H1 (cell line): ENCODE measurements around the gene ASRGL1.

ENCODE experiments used
- CBX5 ChIP-seq: fragments of 300-800, 300-1000 bp; sonication (generic); IDR thresholded peaks from 2 replicates; pipeline ENCODE4 v1.7.1; 2016; ENCODE audit warnings: antibody characterized with exemption, low read length, low read depth
- CEBPB ChIP-seq: IDR thresholded peaks from 2 replicates; pipeline ENCODE4 v1.6.1; 2012; ENCODE audit warnings: low read depth, low read length
- EP300 ChIP-seq, 2 experiments: IDR thresholded peaks; 1 replicate in 1 of 2; 2 replicates in 1 of 2; pipeline ENCODE4 v1.6.1; 2011 to 2012; ENCODE audit warnings: low read depth in 2 of 2, low read length in 2 of 2, mild to moderate bottlenecking in 2 of 2, borderline replicate concordance in 1 of 2, inconsistent platforms in 1 of 2, moderate library complexity in 1 of 2
- GTF2F1 ChIP-seq: IDR thresholded peaks from 2 replicates; pipeline ENCODE4 v1.6.1; 2012; ENCODE audit warnings: low read depth, low read length, improper control_type of control experiment, borderline replicate concordance
- JUN ChIP-seq: IDR thresholded peaks from 2 replicates; pipeline ENCODE4 v1.6.1; 2011; ENCODE audit warnings: low read depth, mild to moderate bottlenecking, improper control_type of control experiment, low read length
- JUND ChIP-seq: IDR thresholded peaks from 2 replicates; pipeline ENCODE4 v1.6.1; 2011; ENCODE audit warnings: mild to moderate bottlenecking, improper control_type of control experiment, low read length
- MAFK ChIP-seq: IDR thresholded peaks from 2 replicates; pipeline ENCODE4 v1.6.1; 2012; ENCODE audit warnings: low read depth, mild to moderate bottlenecking, improper control_type of control experiment, low read length
- NRF1 ChIP-seq: IDR thresholded peaks from 2 replicates; pipeline ENCODE4 v1.6.1; 2011; ENCODE audit warnings: mild to moderate bottlenecking, low read depth, low read length, improper control_type of control experiment
- RAD21 ChIP-seq, 2 experiments: IDR thresholded peaks in 1 of 2; conservative IDR thresholded peaks in 1 of 2; 2 replicates each; pipeline ENCODE4 v1.6.1; 2011; ENCODE audit warnings: low read depth in 2 of 2, low read length in 2 of 2, improper control_type of control experiment in 1 of 2, inconsistent platforms in 1 of 2, mild to moderate bottlenecking in 1 of 2, moderate library complexity in 1 of 2
- RFX5 ChIP-seq: IDR thresholded peaks from 2 replicates; pipeline ENCODE4 v1.6.1; 2011; ENCODE audit warnings: low read depth, low read length, improper control_type of control experiment, borderline replicate concordance
- TAF1 ChIP-seq: IDR thresholded peaks from 2 replicates; pipeline ENCODE4 v1.6.1; 2011; ENCODE audit warnings: mild to moderate bottlenecking, low read depth, low read length
- TEAD4 ChIP-seq: IDR thresholded peaks from 2 replicates; pipeline ENCODE4 v1.6.1; 2012; ENCODE audit warnings: low read depth, low read length, inconsistent platforms, mixed read lengths
- TF ChIP-seq, protein P1 (sequence below), 3 experiments: IDR thresholded peaks; 1 replicate in 2 of 3; 2 replicates in 1 of 3; pipeline versions ENCODE4 v1.5.1 to v1.6.1; 2011; ENCODE audit warnings: low read length in 3 of 3, mild to moderate bottlenecking in 3 of 3, inconsistent platforms in 2 of 3, low read depth in 1 of 3, moderate library complexity in 1 of 3; ENCODE audit not compliant: insufficient read depth in 1 of 3; ENCODE audit errors: control extremely low read depth in 1 of 3
- TF ChIP-seq, protein P2 (sequence below): IDR thresholded peaks from 2 replicates; pipeline ENCODE4 v1.6.1; 2011; ENCODE audit warnings: low read length, improper control_type of control experiment

DNA sequence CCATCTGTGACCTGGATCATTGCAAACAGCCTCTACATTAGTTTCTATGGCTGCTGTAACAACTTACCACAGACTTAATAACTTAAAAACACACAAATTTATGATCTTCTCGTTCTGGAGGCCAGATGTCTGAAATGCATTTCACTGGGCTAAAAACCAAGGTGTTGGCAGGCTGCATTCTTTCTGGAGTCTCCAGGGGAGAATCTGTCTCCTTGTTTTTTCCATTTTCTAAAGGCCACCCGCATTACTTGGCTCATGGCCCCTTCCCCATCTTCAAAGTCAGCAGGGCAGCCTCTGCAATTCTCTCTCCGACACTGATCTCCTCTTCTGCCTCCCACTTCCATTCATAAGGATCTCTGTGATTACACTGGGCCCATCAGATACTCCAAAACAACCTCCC is 93.2 kb downstream of the ASRGL1 start:
- TF ChIP-seq JUND (no peak), JUN (no peak), RAD21 (IDR thresholded peaks at IDR 0.05 in 1 of 2, conservative IDR thresholded peaks at IDR 0.05 in 1 of 2; ENCODE audit: low read depth in 2 of 2, low read length in 2 of 2) (no peak), CBX5 (no peak), GTF2F1 (no peak), MAFK (no peak), RFX5 (no peak), TAF1 (no peak), EP300 (IDR thresholded peaks at IDR 0.05; ENCODE audit: borderline replicate concordance in 1 of 2, low read depth in 2 of 2, low read length in 2 of 2) (no peak), TEAD4 (no peak), CEBPB (no peak), NRF1 (no peak)
- TF ChIP-seq, protein P1, sequence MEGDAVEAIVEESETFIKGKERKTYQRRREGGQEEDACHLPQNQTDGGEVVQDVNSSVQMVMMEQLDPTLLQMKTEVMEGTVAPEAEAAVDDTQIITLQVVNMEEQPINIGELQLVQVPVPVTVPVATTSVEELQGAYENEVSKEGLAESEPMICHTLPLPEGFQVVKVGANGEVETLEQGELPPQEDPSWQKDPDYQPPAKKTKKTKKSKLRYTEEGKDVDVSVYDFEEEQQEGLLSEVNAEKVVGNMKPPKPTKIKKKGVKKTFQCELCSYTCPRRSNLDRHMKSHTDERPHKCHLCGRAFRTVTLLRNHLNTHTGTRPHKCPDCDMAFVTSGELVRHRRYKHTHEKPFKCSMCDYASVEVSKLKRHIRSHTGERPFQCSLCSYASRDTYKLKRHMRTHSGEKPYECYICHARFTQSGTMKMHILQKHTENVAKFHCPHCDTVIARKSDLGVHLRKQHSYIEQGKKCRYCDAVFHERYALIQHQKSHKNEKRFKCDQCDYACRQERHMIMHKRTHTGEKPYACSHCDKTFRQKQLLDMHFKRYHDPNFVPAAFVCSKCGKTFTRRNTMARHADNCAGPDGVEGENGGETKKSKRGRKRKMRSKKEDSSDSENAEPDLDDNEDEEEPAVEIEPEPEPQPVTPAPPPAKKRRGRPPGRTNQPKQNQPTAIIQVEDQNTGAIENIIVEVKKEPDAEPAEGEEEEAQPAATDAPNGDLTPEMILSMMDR (IDR thresholded peaks at IDR 0.05; ENCODE audit: control extremely low read depth in 1 of 3, insufficient read depth in 1 of 3, low read depth in 1 of 3, low read length in 3 of 3): no peak
- TF ChIP-seq, protein P2, sequence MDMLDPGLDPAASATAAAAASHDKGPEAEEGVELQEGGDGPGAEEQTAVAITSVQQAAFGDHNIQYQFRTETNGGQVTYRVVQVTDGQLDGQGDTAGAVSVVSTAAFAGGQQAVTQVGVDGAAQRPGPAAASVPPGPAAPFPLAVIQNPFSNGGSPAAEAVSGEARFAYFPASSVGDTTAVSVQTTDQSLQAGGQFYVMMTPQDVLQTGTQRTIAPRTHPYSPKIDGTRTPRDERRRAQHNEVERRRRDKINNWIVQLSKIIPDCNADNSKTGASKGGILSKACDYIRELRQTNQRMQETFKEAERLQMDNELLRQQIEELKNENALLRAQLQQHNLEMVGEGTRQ: no peak
